ENCODE data around the gene LRRC46. TPM values are rescaled to one million over a fixed set of nuclear protein-coding genes. Genes with fewer than 3 reads are reported as not detected.
A peak's percentile ranks its signal among the peaks of the same experiment; 100 is the strongest.

LRRC46 gene
- 1.0 and 1.1 TPM in 2 replicates for total RNA-seq (2011; cell fraction: chromatin; rRNA removed; ENCODE audit: low replicate concordance)
- 0.50 and 0.66 TPM in 2 replicates for total RNA-seq (2011; cell fraction: nucleolus; rRNA removed)
- total RNA-seq (2011; cell fraction: nucleoplasm; rRNA removed): 1.1 TPM in 2 replicates
- total RNA-seq (2014; rRNA removed) (0.37 TPM in 1 of 2 replicates, not detected in the other), total RNA-seq (2014; rRNA removed; fragmentation: Illumina TruSeq; extraction: Trizol) (0.22 and 0.40 TPM in 2 replicates), total RNA-seq (2015; rRNA removed; fragmentation: Illumina TruSeq; extraction: Trizol) (0.47 and 0.64 TPM in 2 replicates), total RNA-seq (2021) (0.73 and 1.0 TPM in 2 replicates), polyA plus RNA-seq (2011; rRNA removed) (0.59 and 0.72 TPM in 2 replicates), polyA plus RNA-seq (2014; fragmentation: Illumina TruSeq; extraction: Trizol) (1.4 and 1.9 TPM in 2 replicates), polyA plus RNA-seq (2014; fragmentation: Nextera tagmentation; extraction: Ambion mirVana) (under 1 TPM; 0.39 TPM), polyA plus RNA-seq (2014; rRNA removed) (0.53 and 1.4 TPM in 2 replicates), polyA minus RNA-seq (2011; rRNA and poly(A)+ RNA removed) (0.30 and 0.42 TPM in 2 replicates), Bru-seq, nascent RNA (percentile 28 among the genes with signal in this experiment), BruChase-seq, experiment 1, labeled RNA remaining after a 2-hour chase (percentile 22 among the genes with signal in this experiment), BruChase-seq, experiment 2, labeled RNA remaining after a 6-hour chase (percentile 17 among the genes with signal in this experiment)
- polyA plus RNA-seq (2011; cell fraction: cytosol; rRNA removed): 0.88 and 0.94 TPM in 2 replicates
- 1.5 and 2.2 TPM in 2 replicates for polyA plus RNA-seq (2011; cell fraction: nucleus; rRNA removed)
- 1.5 and 2.6 TPM in 2 replicates for polyA plus RNA-seq (2012)
- not detected in 2 replicates for polyA minus RNA-seq (2011; cell fraction: cytosol; rRNA and poly(A)+ RNA removed)
- polyA minus RNA-seq (2011; cell fraction: nucleus; rRNA and poly(A)+ RNA removed): 0.27 and 0.44 TPM in 2 replicates
- long read RNA-seq, experiment 1, partial matches to known transcripts: 0 of 2 reads
- long read RNA-seq, experiment 1, other reads (novel, unspliced or antisense): 1 of 2 reads
- long read RNA-seq, experiment 2, partial matches to known transcripts: 0 of 1 reads
- long read RNA-seq, experiment 2, other reads (novel, unspliced or antisense): 0 of 1 reads
- long read RNA-seq, experiment 3: 0 reads

GRCh38 chr17:47831003-47831933 is at the start of gene LRRC46, which contains the start of gene MRPL10:
Gene LRRC46 (plus strand): TSS chr17:47831670. CDS start chr17:47831990, 320 bp downstream.
Gene MRPL10 (minus strand): TSS chr17:47831541. CDS start chr17:47831511, 30 bp downstream.
- Histone ChIP-seq H3K4me3 (peak within 1 kb of the TSS; percentile 61), H2AFZ (ENCODE audit: low read depth, low read length) (peak within 1 kb of the TSS; percentile 89), H3K36me3 (ENCODE audit: control insufficient read depth, insufficient read depth, low read length) (peaks cover 29% of the 10 kb centered on the region), H4K20me1 (replicated peaks; ENCODE audit: control insufficient read depth, insufficient read depth, low read length) (0 out of 2 replicates have a peak, but pooled peaks cover 4% of the 10 kb centered on the region), H3K27ac (ENCODE audit: extremely low read depth, low read depth, low read length) (peak within 1 kb of the TSS; percentile 82), H3K9me3 (replicated peaks; ENCODE audit: control insufficient read depth, insufficient read depth, low read depth, low read length) (no peaks in the 10 kb centered on the region), H3K4me2 (ENCODE audit: insufficient read depth, low read length) (peak within 1 kb of the TSS; percentile 93), H3K9me1 (ENCODE audit: control insufficient read depth, insufficient read depth, low read length) (no peaks in the 10 kb centered on the region), H3K9ac (ENCODE audit: insufficient read depth in 1 of 2, low read depth in 2 of 2, low read length in 2 of 2) (peak within 1 kb of the TSS; percentile 84 to 90), H3K4me1 (replicated peaks in 1 of 2; ENCODE audit: control insufficient read depth in 2 of 2, insufficient read depth in 2 of 2, low read length in 2 of 2) (peaks cover 17 to 28% of the 10 kb centered on the region in 2 experiments), H3K79me2 (ENCODE audit: control insufficient read depth, insufficient read depth, low read length) (peaks cover 30% of the 10 kb centered on the region), H3K27me3 (ENCODE audit: control insufficient read depth in 2 of 2, insufficient read depth in 2 of 2, low read length in 2 of 2) (no peaks in the 10 kb centered on the region)
- peak; percentile 96 to 99 (median 99) for DNase-seq (ENCODE audit: extremely low read depth in 1 of 4, low spot score in 3 of 4)
- BruUV-seq (replicated peaks): TSS peak; percentile 80
- peak; percentile 89 for FAIRE-seq
- under 1% methylated on average over 36 of the region's 42 CpGs for WGBS (ENCODE audit: insufficient coverage, low coverage, missing lambda C conversion rate)
- in situ Hi-C loops (cut with MboI): no loop called here
- CTCF ChIA-PET (ENCODE audit: low intra/inter-chr PET ratio): interaction anchor here (0.8 kb wide), 1 partner anchor 9 kb away, joined by 3 read pairs; no protein-coding TSS in a partner anchor
- intact Hi-C loops (cut with micrococcal nuclease): loop anchor here (5.0 kb wide), 1 partner anchor 54 kb away; no protein-coding TSS in a partner anchor
- POLR2A ChIA-PET: interaction anchor here (0.6 to 2.8 kb wide), 17 partner anchors 10 to 878 kb away, joined by 3 to 28 read pairs (median 3); partner anchors contain the start of genes OSBPL7, SCRN2 and SP2
- peak; percentile 97 for ATAC-seq
- TF ChIP-seq RBBP5 (IDR thresholded peaks at IDR 0.05; ENCODE audit: borderline replicate concordance, insufficient read depth, low read length, poor library complexity, severe bottlenecking) (peak; percentile 84), VEZF1 (CRISPR knock-in tag; IDR thresholded peaks at IDR 0.05) (peak; percentile 64), BRCA1 (IDR thresholded peaks at IDR 0.05) (no peak), BRCA1 (CRISPR knock-in tag; IDR thresholded peaks at IDR 0.05) (no peak), HDGF (IDR thresholded peaks at IDR 0.05) (no peak), HDAC8 (tag; IDR thresholded peaks at IDR 0.05) (no peak), TBP (optimal IDR thresholded peaks at IDR 0.05; ENCODE audit: low read depth, low read length) (peak; percentile 77), COPS2 (conservative IDR thresholded peaks at IDR 0.05) (no peak), ARNT (IDR thresholded peaks at IDR 0.05) (no peak), SRSF3 (IDR thresholded peaks at IDR 0.05; ENCODE audit: insufficient read depth, low read length) (no peak), MCM2 (IDR thresholded peaks at IDR 0.05; ENCODE audit: low read depth) (no peak; the same call in 1 of the 2 replicates), NCOA4 (IDR thresholded peaks at IDR 0.05; ENCODE audit: partially characterized antibody) (no peak), SFPQ (IDR thresholded peaks at IDR 0.05; ENCODE audit: low read depth, low read length) (no peak)
